ENCODE data around the gene DGKD.

- TF ChIP-seq EZH2phosphoT487 (IDR thresholded peaks at IDR 0.05; ENCODE audit: insufficient read depth, low read depth) (no peak), EZH2 (IDR thresholded peaks at IDR 0.05; ENCODE audit: insufficient read depth, poor library complexity, severe bottlenecking) (no peak)
Observed at GRCh38 chr2:233479616-233480489, 125.6 kb downstream of the DGKD start.

All from GM23248 (cell line).